ENCODE results near the gene TCERG1L. TPM values are rescaled to one million over a fixed set of nuclear protein-coding genes. Genes with fewer than 3 reads are reported as not detected.

The TCERG1L gene
- total and polyA plus RNA-seq, 8 donors: 0.18 TPM; not detected in 7

DNA sequence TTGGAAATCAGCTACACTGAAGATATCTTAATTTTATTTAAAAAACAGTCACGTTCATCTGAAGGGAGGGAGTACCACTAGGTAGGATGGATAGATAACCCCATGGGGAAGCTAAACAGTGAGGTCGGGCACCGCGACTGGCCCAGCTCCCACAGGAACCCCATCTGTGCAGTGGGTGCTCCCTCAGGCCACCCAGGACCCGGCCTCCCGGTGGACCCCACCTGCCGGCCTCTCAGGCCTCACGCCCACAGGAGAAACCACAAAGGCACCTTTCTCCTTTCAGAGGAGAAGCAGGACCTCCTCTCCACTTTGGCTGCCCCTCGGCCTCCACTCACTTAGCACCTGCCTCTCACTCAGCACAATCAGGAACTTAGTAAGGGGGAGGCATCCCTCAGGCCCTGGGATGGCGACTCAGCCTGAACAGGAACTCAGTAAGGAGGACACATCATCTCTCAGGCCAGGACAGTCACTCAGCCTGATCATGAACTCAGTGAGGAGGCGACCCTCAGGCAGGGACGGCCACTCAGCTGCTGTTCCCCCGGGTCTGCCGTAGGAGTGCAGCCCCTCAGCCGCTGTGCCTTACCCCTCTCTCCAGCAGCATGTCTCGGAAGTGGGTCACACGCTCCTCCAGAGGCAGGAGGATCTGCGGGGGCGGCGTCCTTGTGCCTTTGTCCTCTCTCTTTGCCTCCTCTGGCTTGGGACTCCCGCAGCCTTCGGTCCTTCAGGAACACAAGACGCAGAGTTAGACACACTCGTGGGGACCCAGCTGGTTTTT is 195.1 kb downstream of the TCERG1L start:
- intact Hi-C loops (cut with DNase I; ENCODE audit: low total_unique reads): no loop called here
- no peaks in the 10 kb centered on the region for H3K9me3 ChIP-seq
- no peaks in the 10 kb centered on the region for H3K4me1 ChIP-seq
- 79 to 88% (median 86%) methylated on average over 23 to 24 of the region's 24 CpGs for WGBS, 5 donors
- no peak overlapping the region for H3K4me3 ChIP-seq
- no peak overlapping the region for H3K27ac ChIP-seq
- H3K27me3 ChIP-seq: no peaks in the 10 kb centered on the region
- TF ChIP-seq POLR2A (IDR thresholded peaks at IDR 0.05): no peak
- TF ChIP-seq POLR2AphosphoS5 (IDR thresholded peaks at IDR 0.05): no peak
- TF ChIP-seq EP300 (IDR thresholded peaks at IDR 0.05): no peak
- TF ChIP-seq, protein P1, sequence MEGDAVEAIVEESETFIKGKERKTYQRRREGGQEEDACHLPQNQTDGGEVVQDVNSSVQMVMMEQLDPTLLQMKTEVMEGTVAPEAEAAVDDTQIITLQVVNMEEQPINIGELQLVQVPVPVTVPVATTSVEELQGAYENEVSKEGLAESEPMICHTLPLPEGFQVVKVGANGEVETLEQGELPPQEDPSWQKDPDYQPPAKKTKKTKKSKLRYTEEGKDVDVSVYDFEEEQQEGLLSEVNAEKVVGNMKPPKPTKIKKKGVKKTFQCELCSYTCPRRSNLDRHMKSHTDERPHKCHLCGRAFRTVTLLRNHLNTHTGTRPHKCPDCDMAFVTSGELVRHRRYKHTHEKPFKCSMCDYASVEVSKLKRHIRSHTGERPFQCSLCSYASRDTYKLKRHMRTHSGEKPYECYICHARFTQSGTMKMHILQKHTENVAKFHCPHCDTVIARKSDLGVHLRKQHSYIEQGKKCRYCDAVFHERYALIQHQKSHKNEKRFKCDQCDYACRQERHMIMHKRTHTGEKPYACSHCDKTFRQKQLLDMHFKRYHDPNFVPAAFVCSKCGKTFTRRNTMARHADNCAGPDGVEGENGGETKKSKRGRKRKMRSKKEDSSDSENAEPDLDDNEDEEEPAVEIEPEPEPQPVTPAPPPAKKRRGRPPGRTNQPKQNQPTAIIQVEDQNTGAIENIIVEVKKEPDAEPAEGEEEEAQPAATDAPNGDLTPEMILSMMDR (IDR thresholded peaks at IDR 0.05): no peak
- H3K36me3 ChIP-seq: no peaks in the 10 kb centered on the region
- no peak for DNase-seq

DNA sequence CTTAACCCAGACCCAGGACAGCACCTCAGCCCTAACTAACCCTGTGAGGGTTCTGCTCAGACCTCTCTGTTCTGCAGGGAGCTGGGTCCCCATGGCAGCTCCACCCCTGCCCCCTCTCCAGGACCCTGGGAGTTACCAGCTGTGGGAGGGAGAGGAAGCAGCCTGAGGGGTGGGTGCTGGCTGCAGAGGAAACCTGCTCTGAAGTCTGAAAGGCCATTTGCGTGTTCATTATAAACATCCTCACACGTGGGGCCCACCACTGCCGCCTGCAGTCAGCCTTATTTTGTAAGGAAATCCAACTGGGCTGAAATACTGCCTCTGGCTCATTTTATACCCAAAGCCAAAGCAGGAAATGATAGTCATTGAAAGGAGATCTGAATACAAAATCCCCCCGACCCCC is 195.7 kb downstream of the TCERG1L start:
- no peak overlapping the region for H3K27ac ChIP-seq
- DNase-seq: no peak
- H3K4me3 ChIP-seq: no peak overlapping the region
- WGBS, 5 donors: 47 to 64% (median 60%) methylated on average over 4 of the region's 4 CpGs
- H3K36me3 ChIP-seq: no peaks in the 10 kb centered on the region
- no peaks in the 10 kb centered on the region for H3K4me1 ChIP-seq
- no peaks in the 10 kb centered on the region for H3K9me3 ChIP-seq
- intact Hi-C loops (cut with DNase I; ENCODE audit: low total_unique reads): no loop called here
- no peak for TF ChIP-seq EP300 (IDR thresholded peaks at IDR 0.05)
- TF ChIP-seq, protein P1 (IDR thresholded peaks at IDR 0.05): no peak
- H3K27me3 ChIP-seq: no peaks in the 10 kb centered on the region

DNA sequence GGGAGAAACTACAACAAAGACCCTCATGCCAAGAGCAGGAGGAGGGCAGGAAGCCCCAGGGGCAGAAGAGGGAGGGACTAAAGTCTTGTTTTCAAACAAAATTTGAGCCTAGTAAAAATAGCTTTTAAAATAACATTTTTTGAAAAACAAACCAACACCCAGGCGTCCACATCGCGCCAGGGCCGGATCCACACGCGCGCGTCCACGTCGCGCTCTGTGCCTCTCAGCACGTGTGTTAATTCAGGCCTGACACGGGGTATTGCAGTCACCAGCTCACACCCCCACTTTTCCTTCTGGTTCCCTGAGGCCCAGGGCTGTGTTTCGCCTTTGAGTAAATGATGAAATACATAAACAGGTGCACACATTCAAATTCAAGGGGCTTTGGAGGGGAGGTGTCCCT is 196.2 kb downstream of the TCERG1L start:
- intact Hi-C loops (cut with DNase I; ENCODE audit: low total_unique reads): no loop called here
- no peaks in the 10 kb centered on the region for H3K36me3 ChIP-seq
- H3K4me1 ChIP-seq: no peaks in the 10 kb centered on the region
- no peak overlapping the region for H3K4me3 ChIP-seq
- no peaks in the 10 kb centered on the region for H3K27me3 ChIP-seq
- WGBS, 5 donors: 92 to 95% (median 95%) methylated on average over 14 of the region's 14 CpGs
- no peaks in the 10 kb centered on the region for H3K9me3 ChIP-seq
- no peak for DNase-seq
- TF ChIP-seq POLR2AphosphoS5 (IDR thresholded peaks at IDR 0.05) (no peak), EP300 (IDR thresholded peaks at IDR 0.05) (no peak), POLR2A (IDR thresholded peaks at IDR 0.05) (no peak)
- TF ChIP-seq, protein P1 (IDR thresholded peaks at IDR 0.05): no peak
- H3K27ac ChIP-seq: no peak overlapping the region

DNA sequence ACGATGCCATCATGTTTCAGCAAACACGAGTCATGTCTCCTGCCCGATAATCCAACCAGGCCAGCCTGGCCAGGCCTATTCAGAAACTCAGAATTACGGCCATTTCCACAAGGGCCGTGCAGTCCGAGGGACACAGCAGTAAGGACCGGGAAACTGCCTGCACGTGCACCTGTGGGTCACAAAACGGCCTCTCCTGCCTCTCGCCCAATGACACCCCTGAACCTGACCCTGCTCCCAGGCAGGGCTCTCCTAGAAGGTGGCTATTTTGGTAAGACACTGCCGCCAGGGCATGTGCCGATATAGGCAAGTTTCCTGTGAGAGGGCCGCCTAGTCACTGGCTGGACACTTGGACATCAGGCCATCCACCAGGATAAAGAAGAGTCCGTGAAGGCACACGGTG is 196.7 kb downstream of the TCERG1L start:
- Histone ChIP-seq H3K36me3 (no peaks in the 10 kb centered on the region), H3K4me1 (no peaks in the 10 kb centered on the region), H3K27me3 (no peaks in the 10 kb centered on the region), H3K27ac (no peak overlapping the region), H3K4me3 (no peak overlapping the region), H3K9me3 (no peaks in the 10 kb centered on the region)
- DNase-seq: no peak
- TF ChIP-seq, protein P1 (IDR thresholded peaks at IDR 0.05): no peak
- TF ChIP-seq EP300 (IDR thresholded peaks at IDR 0.05): no peak
- 80 to 89% (median 86%) methylated on average over 15 of the region's 15 CpGs for WGBS, 5 donors
- intact Hi-C loops (cut with DNase I; ENCODE audit: low total_unique reads): no loop called here

Measured in stomach (tissue), 9 donors.